HG02884 (cell line): ENCODE results near the gene WDR26.
"Not testable (repeated sequence)": the region's sequence is repeated elsewhere in the genome, so short reads cannot be mapped to it uniquely, and the experiment has no call there.

Experiments
- ATAC-seq: cut with Tn5 transposase; IDR thresholded peaks from one replicate; pipeline ENCODE4 v1.9.1; 2021; ENCODE audit warnings: mild to moderate bottlenecking, moderate library complexity; ENCODE audit not compliant: unreplicated experiment

Gene WDR26

DNA sequence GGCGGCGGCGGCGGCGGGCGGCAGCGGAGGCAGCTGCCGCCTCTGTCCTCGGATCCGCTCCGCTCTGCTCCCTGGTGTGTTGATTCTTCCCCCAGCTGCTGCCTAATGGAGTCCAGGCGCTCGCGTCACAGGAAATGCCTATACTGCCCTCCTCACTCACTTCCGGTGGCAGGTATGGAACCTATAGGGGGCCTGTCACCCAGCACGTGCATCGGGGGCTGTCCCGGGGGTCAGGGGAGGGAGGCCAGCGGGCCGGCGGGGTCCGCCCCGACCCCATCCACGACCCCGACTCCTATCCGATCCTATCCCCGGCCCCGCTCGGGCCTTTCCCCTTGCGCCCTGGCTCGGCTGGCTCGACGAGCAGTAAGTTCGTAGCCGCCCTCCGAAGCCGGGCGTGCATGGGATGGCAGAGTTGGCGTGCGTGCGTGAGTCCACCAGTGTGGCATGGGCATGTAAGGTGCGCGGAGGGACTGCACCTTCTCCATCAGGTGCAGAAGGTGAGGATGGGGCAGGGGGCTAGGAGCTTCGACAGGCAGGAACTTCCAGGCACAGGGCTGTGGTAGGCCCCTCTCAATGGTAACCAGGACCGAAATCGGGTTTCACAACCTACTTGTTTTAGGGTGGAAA, at the start of gene WDR26:
Gene WDR26 (minus strand): TSS at position 107 of the 627 bp plus-strand sequence.
- ATAC-seq = peak; percentile 88

DNA sequence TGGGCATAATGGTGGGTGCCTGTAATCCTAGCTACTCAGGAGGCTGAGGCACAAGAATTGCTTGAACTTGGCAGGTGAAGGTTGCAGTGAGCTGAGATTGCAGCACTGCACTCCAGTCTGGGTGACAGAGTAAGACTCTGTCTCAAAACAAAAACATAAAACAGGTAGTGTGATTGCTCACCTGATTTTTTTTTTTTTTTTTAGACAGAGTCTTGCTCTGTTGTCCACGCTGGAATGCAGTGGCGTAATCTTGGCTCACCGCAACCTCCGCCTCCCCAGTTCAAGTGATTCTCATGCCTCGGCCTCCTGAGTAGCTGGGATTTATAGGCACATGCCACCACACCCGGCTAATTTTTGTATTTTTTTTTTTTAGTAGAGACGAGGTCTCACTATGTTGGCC, 48.6 kb upstream of the WDR26 start:
- ATAC-seq = not testable (repeated sequence)

DNA sequence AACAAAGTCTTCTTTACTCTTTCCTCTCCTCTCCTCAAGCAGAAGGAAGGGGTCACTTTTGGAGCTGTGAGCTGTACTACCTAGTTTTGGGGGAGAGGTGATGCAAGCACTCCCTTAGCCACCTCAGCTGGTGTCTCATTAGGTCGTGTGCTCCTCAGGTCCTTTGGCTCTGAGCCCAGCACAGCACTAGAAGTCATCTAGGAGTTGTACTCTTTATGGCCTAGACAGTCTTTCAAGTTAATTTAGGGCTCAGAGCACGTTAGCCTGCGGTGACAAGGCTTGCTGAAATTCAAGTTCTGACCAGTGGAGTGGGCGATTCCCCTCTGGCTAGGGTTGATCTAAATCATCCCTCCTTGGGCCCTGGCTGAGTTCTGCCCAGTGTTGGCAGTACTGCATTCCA, 48.0 kb upstream of the WDR26 start:
- no peak for ATAC-seq

DNA sequence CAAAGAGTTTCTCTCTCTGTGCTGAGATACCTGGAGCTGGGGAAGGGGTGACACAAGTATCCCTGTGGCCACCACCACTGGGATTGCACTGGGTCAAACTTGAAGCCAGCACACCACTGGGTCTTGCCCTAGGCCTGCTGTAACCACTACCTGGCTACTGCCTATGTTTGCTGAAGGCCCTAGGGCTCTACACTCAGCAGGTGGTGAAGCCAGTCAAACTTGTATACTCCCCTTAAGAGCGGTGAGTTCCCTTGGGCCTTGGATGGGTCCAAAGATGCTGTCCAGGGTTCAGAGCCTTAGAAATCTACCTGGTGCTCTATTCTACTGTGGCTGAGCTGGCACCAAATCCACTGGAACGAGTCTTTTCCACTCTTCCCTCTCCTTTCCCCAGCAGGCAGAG, 47.0 kb upstream of the WDR26 start:
- ATAC-seq = no peak

DNA sequence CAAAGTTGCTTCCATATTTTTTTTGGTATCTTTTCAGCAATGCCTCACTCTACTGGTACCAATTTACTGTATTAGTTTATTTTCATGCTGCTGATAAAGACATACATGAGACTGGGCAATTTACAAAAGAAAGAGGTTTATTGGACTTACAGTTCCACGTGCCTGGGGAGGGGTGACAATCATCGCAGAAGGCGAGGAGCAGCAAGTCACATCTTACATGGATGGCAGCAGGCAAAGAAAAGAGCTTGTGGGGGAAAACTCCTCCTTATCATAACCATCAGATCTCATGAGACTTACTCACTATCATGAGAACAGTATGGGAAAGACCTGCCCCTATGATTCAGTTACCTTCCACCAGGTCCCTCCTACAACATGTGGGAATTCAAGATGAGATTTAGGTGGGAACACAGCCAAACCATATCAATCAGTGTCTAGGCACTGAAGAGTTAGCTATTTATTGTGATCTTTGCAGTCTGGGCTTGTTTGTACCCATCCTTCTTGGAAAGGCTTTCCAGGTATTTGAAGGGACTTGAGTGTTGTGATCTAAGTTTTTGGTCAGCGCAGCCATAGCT, 46.4 kb upstream of the WDR26 start:
- ATAC-seq = not testable (repeated sequence)

DNA sequence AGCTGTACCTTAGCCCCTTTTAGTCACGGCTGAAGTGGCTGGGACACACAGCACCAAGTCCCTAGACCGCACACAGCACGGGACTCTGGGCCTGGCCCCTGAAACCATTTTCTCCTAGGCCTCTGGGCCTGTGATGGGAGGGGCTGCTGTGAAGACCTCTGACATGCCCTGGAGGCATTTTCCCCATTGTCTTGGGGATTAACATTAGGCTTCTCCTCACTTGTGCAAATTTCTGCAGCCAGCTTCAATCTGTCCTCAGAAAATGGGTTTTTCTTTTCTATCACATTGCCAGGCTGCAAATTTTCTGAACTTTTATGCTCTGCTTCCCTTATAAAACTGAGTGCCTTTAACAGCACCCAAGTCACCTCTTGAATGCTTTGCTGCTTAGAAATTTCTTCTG, 45.6 kb upstream of the WDR26 start:
- not testable (repeated sequence) for ATAC-seq

DNA sequence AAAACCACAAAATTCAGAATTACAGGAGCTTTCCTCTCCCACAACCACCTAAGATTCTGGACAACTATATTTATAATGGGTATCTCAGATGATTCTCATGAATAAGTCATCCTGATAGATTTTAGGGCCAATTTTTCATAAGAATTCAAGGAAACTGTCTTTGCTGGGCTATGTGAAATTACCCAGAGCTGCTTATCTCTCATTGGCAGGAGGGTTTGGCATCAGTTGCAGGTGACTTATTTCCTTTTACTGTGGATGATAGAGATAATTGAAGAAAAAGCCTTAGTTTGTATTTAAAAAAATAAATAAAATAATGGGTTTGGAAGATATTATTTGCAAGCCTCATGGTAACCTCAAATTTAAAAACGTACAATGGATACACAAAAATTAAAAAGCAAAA, 38.2 kb upstream of the WDR26 start:
- ATAC-seq = no peak

DNA sequence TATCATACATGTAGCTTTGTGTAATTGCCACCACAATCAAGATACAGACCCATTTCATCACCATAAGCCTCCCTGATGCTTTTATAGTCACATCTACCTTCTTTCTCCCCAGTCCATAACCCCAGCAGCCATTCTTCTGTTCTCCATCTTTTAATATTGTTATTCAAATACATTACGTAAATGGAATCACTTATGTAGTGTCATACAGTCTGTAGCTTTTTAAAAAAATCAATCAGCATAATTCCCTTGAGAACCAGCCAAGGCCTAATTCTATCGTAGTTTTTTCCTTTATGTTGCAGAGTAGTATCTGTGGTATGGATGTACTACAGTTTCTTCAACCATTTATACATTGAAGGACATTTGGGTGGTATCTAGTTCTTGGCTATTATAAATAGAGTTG, 31.6 kb upstream of the WDR26 start:
- no peak for ATAC-seq

DNA sequence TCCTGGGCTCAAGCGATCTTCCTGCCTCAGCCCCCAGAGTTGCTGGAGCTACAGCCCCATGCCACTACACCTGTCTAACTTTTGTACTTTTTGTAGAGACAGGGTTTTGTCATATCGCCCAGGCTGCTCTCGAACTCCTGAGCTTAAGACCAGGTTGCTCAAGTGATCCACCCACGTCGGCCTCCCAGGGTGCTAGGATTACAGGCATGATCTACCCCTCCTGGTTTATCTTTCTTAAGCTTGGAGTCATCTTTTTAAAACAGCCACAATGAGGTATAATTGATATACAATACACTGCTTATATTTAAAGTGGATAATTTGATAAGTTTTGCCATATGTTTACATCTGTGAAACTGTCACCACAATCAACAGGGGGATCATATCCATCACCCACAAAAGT, 25.4 kb upstream of the WDR26 start:
- no peak for ATAC-seq

DNA sequence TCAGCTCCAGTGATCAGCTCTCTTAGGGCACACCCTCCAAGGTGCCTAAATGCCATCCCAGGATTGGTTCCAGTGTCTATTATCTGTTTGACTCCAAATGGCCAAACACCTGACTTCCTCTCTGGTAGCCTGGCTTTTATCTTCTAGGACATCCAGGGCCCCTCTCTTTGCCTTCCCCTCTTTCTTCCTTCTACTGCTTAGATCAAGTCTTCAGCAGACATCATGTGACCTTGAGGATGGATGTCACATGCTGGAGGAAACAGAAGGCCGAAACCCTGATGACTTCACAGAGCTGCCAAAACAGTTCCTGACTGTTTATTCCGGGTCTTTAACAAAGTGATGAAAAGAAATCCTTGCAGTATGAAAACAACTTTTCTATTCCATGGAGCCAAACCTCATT, 24.4 kb upstream of the WDR26 start:
- no peak for ATAC-seq

DNA sequence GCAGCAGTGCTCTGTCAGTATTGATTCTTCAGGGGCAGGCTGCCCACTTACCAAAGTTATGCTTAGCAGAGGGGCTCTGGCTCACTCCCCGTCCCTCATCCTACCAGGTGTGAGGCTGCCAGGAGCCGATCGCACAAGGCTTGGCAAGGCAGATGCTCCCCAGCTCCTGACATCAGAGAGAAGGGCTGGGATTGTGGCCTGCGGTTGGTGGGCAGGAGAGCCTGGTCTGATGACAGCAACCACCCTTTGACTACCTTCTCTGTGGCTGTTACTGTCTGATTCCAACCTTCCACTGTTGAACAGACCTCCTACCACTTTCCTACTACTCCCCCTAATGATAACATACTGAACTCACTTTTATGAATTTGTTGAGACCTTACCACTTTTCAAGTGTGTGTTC, 23.7 kb upstream of the WDR26 start:
- no peak for ATAC-seq

DNA sequence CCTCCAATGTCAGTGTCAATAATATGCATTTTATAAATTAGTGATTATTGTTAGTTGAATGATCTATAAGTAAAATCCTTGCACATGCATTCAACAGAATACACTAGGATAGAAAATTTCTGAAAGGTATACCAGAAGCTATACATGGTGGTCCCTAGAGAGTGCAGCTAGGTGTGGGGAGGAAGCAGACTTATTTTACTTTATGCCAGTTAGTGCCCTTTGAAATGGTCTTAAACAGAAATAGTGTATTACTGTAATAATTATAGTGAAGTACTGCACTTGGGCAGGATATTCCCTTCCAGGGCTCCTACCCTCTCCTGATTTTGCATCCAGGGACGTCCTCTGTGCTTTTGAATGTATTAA, 23.2 kb upstream of the WDR26 start:
- ATAC-seq = no peak

DNA sequence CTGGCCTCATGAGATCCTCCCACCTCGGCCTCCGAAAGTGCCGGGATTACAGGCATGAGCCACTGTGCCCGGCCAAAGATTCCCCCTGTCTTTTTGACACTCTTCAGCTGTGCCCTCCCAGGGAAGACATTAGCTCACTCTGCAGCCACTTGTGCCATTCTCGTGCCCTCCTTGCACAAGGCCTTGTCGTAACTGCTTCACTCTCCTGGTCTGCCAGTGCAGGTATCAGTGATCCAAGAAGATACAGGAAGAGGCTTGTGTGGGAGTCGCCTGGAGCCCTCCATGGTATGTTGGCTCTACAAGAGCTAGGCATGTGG, 22.0 kb upstream of the WDR26 start:
- no peak for ATAC-seq

DNA sequence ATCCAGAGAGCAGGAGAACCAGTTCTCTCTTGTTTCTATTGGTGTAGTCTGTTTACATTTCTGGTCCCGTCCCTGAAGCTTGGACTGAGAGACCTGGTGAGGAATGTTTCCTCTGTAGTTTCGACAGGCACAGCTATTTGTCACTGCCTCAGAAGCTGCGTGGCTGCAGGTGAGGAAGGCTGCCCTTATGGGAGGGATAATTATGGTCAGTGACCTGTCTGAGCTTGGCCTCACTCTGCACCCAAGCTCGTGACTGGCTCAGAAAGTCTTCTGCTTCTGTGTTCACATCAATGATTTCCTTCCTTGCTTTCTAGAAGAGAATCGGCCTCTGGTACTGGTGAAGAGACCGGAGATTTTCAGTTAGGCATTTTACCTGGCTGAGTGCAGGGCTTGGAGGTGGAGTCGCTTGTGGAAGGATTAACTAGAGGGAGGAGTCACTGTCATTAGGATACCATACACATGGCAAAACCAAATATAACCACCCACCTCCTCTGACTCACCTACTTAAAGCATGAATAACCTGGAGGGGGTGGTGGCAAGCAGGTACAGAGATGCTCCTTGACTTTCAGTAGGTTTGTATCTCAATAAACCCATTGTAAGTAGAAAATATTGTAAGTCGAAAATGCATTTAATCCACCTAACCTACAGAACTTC, 19.9 kb upstream of the WDR26 start:
- no peak for ATAC-seq

DNA sequence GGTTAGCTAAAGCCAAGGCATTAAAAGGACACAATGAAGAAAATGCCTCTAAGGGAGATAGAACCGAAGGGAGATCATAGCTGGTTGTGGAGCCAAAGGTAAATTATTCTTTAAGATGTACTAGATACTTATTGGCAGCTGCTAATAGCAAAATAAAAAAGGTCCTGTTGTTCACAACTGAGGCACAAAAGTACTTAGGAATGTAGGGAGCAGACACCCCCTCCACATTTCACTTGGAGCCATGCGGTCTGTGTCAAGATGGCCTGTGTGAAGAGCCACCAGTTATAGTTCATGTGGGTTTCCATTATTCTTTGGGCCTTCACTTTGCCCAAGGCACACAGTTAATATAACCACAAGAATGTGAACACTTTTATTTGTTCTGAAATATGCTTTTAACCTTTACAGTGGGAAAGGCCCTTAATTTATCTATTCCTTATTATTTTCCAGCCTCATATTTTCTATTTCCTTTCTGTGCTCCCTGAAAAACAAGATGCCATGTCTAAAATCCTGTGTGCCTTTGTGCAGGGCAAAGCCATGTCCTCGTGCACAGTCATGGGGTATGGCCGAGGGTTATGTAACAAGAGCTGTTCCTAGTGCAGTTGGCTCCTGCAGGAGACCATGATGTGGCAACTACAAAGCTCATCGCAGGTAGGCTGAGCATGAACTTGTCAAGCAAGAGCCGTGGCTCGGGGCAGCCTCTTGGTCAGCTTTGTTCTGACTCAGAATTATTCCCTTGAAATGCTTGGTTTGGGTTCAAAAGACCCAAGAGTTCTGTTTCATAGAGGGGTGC, 16.2 kb upstream of the WDR26 start:
- ATAC-seq = no peak

DNA sequence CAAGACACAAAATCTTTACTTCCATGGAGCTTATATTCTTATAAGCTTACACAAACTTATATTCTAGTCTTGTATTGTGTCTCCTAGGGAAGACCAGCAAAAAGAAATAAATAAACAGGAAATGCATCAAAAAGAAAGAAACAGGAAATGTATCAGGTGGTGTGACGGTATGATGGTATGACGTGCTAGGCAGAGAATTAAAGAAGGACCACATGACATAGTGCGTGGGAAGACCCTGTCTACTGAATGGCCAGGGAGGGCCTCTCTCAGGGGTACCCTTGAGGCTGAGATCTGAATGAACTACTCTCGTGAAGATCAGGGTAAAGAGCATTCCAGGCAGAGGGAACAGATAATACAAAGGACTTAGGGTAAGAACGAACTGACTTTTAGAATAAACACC, 15.6 kb upstream of the WDR26 start:
- ATAC-seq = no peak

DNA sequence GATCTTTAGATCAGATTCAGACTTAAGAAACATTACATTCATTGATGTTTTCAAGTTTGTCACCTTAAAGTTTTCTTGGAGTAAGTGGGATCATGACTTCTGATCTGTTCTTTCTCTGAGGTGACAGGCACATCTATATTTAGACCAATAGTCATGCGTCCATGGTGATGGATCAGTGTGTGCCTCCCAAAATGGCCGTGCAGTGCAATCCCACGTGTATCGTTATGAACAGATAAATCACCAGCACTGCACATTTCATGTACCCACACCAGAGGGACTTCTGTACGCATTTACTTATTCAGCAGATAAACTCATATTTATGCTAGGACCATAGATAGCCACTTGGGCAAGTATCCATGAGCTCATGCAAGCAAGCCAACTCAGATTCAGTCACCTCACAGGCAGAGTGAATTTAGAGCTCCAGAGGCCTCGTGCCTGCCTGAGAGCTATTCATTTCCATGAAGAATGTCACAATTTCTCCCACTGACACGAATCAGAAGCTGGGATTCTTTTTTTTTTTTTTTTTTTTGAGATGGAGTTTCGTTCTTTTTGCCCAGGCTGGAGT, 13.9 kb upstream of the WDR26 start:
- ATAC-seq = no peak

DNA sequence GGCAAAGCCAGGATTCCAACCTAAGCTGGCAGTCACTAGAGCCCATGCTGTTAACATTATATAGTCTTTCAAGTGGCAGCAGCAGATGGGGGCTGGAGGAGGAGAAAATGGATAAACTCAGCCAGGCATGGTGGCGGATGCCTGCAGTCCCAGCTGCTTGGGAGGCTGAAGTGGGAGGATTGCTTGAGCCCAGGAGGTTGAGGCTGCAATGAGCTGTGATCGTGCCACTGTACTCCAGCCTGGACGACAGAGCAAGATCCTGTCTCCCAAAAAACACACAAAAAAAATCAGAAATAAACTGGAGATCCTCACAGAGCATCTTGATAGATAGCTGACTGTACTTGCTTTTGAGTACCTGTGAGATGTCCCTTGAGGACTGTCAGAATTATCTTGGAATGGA, 13.4 kb upstream of the WDR26 start:
- no peak for ATAC-seq

DNA sequence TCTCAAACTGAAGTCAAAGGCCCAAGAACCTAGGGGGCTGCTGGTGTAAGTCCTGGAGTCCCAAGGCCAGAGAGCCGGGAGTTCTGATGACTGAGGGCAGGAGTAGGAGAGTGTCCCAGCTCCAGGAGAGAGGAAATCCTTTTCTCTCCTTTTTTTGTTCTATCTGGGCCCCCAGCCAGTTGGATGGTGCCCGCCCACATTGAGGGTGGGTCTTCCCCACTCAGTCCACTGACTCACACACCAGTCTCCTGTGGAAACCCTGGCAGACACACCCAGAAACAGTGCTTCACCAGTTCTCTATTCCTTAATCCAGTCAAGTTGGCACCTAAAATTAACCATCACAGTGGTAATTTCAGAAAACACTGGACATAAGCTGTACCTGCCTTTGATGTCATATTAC, 12.7 kb upstream of the WDR26 start:
- ATAC-seq = no peak

DNA sequence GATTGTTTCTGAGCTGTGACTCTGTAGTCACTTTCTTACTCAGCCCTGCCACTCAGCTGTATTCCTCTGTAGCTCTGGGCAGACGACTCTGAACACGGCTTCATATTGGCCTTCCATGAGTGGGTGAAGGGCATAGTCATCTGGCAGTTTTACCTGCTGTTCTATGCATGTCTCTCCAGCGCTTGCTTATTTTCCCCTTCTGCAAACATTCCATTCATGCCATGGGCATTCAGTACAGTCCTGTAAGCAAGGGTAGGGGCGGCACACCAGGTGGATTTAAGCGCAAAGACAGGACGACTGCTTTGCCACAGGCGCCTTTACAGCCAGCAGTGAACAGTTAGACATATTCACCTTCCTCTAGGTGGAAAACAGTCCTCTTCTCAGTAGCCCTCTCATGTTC, 4.4 kb upstream of the WDR26 start:
- no peak for ATAC-seq

DNA sequence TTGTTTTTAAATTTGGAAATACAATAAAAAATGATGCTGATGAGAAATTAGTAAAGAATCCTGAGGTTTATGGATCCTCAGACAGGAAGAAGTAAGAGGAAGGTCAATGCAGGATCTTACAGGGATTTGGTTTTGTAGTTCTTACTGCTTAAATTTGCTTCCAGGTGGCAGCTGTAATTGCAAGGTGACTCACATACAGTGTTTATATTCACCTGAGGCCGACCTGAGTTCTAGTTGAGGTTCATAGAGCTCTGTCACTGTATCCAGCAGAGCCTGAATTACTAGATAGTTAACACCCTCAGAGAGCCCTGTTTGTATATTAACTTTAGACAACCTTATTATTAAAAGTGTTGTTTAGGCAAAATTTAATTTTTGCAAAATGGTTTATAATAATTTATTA, 1.4 kb upstream of the WDR26 start:
- no peak for ATAC-seq

DNA sequence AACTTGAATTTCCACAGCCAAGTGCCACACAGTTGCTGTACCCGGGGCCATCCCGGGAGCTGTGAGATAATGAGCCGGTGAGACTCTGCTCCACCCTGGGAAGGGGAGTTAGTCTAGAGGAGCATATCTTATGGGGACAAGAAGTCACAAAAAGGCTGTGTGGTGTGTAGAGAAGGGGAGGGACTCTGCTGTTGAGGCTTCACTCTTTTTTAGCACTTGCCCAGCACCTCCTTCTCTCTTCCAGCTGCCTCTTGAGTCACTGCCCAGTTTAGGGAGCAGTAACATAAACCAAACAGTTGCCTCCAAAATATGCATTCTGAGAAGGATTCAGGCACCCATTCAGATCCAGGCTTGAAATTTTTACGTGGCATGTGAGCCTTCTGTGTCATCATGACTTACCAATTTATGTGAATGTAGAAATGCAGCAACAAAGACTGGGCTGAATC, 744 bp upstream of the WDR26 start:
- ATAC-seq = peak; percentile 22
